Tibial nerve (tissue), 4 donors: ENCODE measurements around the gene C1orf210. TPM values are rescaled to one million over a fixed set of nuclear protein-coding genes. Genes with fewer than 3 reads are reported as not detected.

ENCODE experiments used
- DNase-seq, 2 donors: peaks; one replicate each; pipeline ENCODE4 v3.0.0-alpha.2; 2019; ENCODE audit warnings: low spot score in 2 of 2
- H3K27ac ChIP-seq, 4 donors: fragments of 200-600 bp; sonication (generic) in 3 of 4; one replicate each; pipeline ENCODE4 v1.5.1; 2017 to 2019; ENCODE audit warnings: mild to moderate bottlenecking in 1 of 4
- H3K27me3 ChIP-seq, 2 donors: fragments of 200-600 bp; sonication (generic) in 1 of 2; one replicate each; pipeline versions ENCODE4 v1.5.1 to v1.6.0; 2017 to 2019
- H3K36me3 ChIP-seq, 3 donors: fragments of 200-600 bp; sonication (generic); one replicate each; pipeline ENCODE4 v1.5.1; 2018 to 2019
- H3K4me1 ChIP-seq, 4 donors: fragments of 200-600 bp; sonication (generic) in 3 of 4; one replicate each; pipeline ENCODE4 v1.5.1; 2017 to 2019
- H3K4me3 ChIP-seq, 4 donors: fragments of 200-600 bp; sonication (generic) in 3 of 4; one replicate each; pipeline ENCODE4 v1.5.1; 2017 to 2019; ENCODE audit warnings: mild to moderate bottlenecking in 1 of 4, moderate library complexity in 1 of 4
- H3K9me3 ChIP-seq, 4 donors: fragments of 200-600 bp; sonication (generic) in 3 of 4; one replicate each; pipeline ENCODE4 v1.5.1; 2017 to 2019
- CTCF ChIP-seq, 5 experiments: fragments of 200-600 bp in 3 of 5; fragments of 450-650 bp in 2 of 5; sonication (generic) in 3 of 5; IDR thresholded peaks; one replicate each; pipeline ENCODE4 v1.5.1; 2016 to 2019; ENCODE audit warnings: antibody characterized with exemption in 5 of 5, mild to moderate bottlenecking in 3 of 5, moderate library complexity in 2 of 5
- EP300 ChIP-seq, 2 donors: sonication (generic); formaldehyde crosslinking; IDR thresholded peaks; one replicate each; pipeline ENCODE4 v1.6.1; 2017; ENCODE audit warnings: antibody characterized with exemption in 2 of 2, mild to moderate bottlenecking in 1 of 2
- POLR2A ChIP-seq, 2 donors: fragments of 450-650 bp; IDR thresholded peaks; one replicate each; pipeline ENCODE4 v1.6.1; 2017; ENCODE audit warnings: antibody characterized with exemption in 2 of 2, mild to moderate bottlenecking in 2 of 2, moderate library complexity in 2 of 2
- WGBS, 2 donors: methylation state at CpG; one replicate each; pipeline ENCODE4 v1.1.5; 2018; 5-methylcytosine and 5-hydroxymethylcytosine counted together
- total RNA-seq, 4 donors: library from RNA; depleted of rRNA; stranded (reverse); fragments of >200 nt; gene quantifications; one replicate each; pipeline ENCODE4 v1.1.0, GENCODE V29; 2016

The C1orf210 gene
- total RNA-seq, 4 donors from 2014 or later, result not detected

- Histone ChIP-seq H3K36me3 (no peaks in the 10 kb centered on the region), H3K27me3 (no peaks in the 10 kb centered on the region), H3K4me1 (no peaks in the 10 kb centered on the region), H3K9me3 (no peaks in the 10 kb centered on the region), H3K4me3 (no peak overlapping the region), H3K27ac (no peak overlapping the region)
- TF ChIP-seq POLR2A (IDR thresholded peaks at IDR 0.05) (no peak), EP300 (IDR thresholded peaks at IDR 0.05) (no peak), CTCF (IDR thresholded peaks at IDR 0.05) (no peak)
- WGBS, 2 donors, result 74 to 77% methylated on average over 10 of the region's 10 CpGs
- no peak for DNase-seq
These were observed 29.8 kb downstream of the C1orf210 start for GRCh38 chr1:43255438-43256210.

GRCh38 chr1:43253876-43254275 lies 31.5 kb downstream of the C1orf210 start:
- Histone ChIP-seq H3K27me3 (no peaks in the 10 kb centered on the region), H3K4me3 (no peak overlapping the region), H3K9me3 (no peaks in the 10 kb centered on the region), H3K4me1 (no peaks in the 10 kb centered on the region), H3K36me3 (no peaks in the 10 kb centered on the region), H3K27ac (no peak overlapping the region)
- TF ChIP-seq EP300 (IDR thresholded peaks at IDR 0.05) (no peak), CTCF (IDR thresholded peaks at IDR 0.05) (no peak), POLR2A (IDR thresholded peaks at IDR 0.05) (no peak)
- 81 to 91% methylated on average over 8 of the region's 8 CpGs for WGBS, 2 donors
- DNase-seq, result no peak

GRCh38 chr1:43253173-43253572 lies 32.2 kb downstream of the C1orf210 start:
- no peak for TF ChIP-seq CTCF (IDR thresholded peaks at IDR 0.05)
- TF ChIP-seq EP300 (IDR thresholded peaks at IDR 0.05), result no peak
- TF ChIP-seq POLR2A (IDR thresholded peaks at IDR 0.05), result no peak
- Histone ChIP-seq H3K4me1 (no peaks in the 10 kb centered on the region), H3K27ac (no peak overlapping the region), H3K27me3 (no peaks in the 10 kb centered on the region), H3K9me3 (no peaks in the 10 kb centered on the region), H3K36me3 (no peaks in the 10 kb centered on the region), H3K4me3 (no peak overlapping the region)
- DNase-seq, result no peak
- WGBS, 2 donors, result 94 to 96% methylated on average over 4 of the region's 4 CpGs

- Histone ChIP-seq H3K36me3 (no peaks in the 10 kb centered on the region), H3K27me3 (no peaks in the 10 kb centered on the region), H3K4me1 (no peaks in the 10 kb centered on the region), H3K27ac (no peak overlapping the region), H3K9me3 (no peaks in the 10 kb centered on the region), H3K4me3 (no peak overlapping the region)
- WGBS, 2 donors, result 92 to 95% methylated on average over 1 of the region's 1 CpG
- DNase-seq, result no peak
- TF ChIP-seq POLR2A (IDR thresholded peaks at IDR 0.05), result no peak
- TF ChIP-seq EP300 (IDR thresholded peaks at IDR 0.05), result no peak
- no peak for TF ChIP-seq CTCF (IDR thresholded peaks at IDR 0.05)
These were observed 33.2 kb downstream of the C1orf210 start for GRCh38 chr1:43252225-43252624.

- no peak for TF ChIP-seq POLR2A (IDR thresholded peaks at IDR 0.05)
- no peak for TF ChIP-seq EP300 (IDR thresholded peaks at IDR 0.05)
- no peak for TF ChIP-seq CTCF (IDR thresholded peaks at IDR 0.05)
- 84 to 92% methylated on average over 5 of the region's 5 CpGs for WGBS, 2 donors
- Histone ChIP-seq H3K36me3 (no peaks in the 10 kb centered on the region), H3K27me3 (no peaks in the 10 kb centered on the region), H3K9me3 (no peaks in the 10 kb centered on the region), H3K4me1 (no peaks in the 10 kb centered on the region), H3K27ac (no peak overlapping the region), H3K4me3 (no peak overlapping the region)
- no peak for DNase-seq
These were observed 34.4 kb downstream of the C1orf210 start for GRCh38 chr1:43251024-43251423.
